Fibroblast of skin of right quadriceps (primary cell): ENCODE results near the gene PTGDS.

ENCODE experiments used
- DNase-seq: peaks from one replicate; pipeline ENCODE4 v3.0.0-alpha.2; 2013

Gene PTGDS

GRCh38 chr9:136958898-136959850 is 18.1 kb upstream of the PTGDS start:
- no peak for DNase-seq

DNA sequence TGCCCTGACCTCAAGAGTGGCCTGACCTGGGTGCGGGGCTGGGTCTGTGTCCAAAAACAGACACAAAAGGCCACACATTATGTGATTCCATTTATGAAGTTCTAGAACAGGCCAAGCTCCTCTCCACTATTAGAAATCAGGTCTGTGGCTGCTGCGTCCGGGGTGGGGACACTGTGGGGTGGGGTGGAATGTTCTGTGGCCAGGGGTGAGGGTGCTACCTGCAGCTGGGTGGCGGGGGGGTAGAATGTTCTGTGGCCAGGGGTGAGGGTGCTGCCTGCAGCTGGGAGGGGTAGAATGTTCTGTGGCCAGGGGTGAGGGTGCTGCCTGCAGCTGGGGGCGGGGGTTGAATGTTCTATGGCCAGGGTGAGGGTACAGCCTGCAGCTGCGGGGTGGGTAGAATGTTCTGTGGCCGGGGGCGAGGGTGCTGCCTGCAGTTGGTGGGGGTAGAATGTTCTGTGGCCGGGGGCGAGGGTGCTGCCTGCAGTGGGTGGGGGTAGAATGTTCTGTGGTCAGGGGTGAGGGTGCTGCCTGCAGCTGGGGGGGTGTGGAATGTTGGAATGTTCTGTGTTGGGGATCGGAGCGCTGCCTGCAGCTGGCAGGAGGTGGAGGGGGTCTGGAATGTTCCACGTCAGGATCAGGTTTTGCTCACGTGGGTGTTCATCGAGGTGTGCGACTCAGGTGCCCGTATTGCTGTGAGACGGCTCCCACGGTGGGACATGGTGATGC is 16.9 kb upstream of the PTGDS start:
- no peak for DNase-seq

DNA sequence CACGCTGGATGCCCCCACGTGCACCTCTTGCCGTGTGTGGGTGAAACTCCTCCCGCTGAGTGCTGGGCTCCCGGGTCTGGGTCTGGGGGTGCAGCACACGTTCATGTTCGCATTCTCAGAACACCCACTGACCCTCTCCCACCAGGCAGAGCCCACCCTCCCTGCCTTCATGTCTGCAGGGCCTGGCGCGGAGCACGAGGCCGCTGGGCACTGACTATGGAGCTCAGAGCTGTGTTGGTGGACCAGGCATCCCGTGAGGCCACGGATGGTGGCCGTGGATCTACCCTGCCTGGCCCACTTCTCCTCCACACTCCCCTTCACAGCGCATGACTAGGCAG is 16.4 kb upstream of the PTGDS start:
- no peak for DNase-seq

DNA sequence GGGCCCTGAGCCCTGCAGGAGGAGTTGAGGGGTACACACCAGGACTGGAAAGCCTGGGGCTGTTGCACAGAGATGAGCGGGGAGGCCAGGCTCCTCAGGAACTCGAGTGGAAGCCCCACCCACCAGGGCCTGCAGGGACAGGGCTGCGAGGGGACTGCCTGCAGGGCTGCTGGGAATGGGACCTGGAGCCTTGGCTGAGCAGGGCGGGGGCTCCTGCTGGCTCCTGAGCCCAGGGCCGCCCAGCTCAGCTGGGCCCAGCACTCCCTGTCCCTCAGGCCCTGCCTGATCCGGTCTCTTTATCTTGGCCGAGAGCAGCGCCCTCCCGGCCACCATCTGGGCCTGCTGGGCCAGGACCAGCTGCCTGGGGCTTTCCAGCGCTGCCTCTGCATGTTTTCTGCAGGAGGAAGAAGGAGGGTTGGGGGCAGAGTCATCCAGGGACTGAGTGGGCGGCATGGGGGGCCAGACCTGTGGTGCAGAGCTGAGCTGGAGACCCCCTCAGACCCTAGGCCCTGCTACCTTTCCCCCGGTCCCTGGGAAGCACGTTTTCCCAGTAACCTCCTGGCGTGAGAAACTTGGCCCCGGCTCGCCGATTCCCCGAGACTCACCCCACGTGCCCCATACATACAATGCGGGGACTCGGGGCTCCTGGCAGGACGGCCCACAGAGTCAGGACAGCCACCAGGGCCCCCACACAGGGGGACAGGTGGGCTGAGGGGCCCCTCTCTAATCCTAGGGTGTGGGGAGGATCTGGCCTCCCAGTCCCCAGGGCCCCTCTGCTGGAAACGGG is 15.8 kb upstream of the PTGDS start:
- DNase-seq, result no peak

DNA sequence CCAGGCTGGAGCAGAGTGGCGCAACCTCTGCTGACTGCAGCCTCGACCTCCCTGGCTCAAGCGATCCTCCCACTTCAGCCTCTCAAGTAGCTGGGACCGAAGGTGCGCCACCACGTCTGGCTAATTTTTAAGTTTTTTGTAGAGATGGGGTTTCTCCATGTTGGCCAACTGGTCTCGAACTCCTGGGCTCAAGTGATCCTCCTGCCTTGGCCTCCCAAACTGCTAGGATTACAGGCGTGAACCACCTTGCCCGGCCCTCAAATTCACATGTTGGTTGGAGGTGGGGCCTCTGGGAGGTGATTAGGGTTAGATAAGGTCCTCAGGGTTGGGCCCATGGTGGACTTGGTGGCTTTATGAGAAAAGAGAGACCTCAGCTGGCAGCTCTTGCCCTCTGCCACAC is 15.1 kb upstream of the PTGDS start:
- DNase-seq, result no peak

DNA sequence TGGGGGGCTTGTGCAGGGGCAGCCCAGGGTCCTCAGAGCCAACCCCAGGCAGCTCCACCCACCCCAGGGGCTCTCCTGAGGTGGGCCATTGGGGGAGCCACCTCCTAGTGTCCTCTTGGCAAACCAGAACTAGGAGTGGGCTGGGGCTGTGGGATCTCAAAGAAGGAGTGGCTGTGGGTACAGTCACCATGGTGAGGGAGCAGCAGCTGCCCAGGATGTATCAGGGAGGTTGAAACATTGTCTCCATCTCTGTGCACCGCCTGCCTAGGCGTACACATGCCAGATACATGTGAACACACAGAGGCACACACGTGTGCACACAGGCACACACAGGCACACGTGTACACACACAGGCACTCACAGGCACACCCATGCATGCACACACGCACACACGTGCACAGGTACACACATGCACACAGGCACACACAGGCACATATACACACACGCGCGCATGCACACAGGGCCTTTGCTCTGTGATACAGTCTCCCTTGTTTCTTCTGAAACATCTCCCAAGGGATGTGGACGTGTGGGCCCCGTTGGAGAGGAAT is 14.5 kb upstream of the PTGDS start:
- DNase-seq, result no peak

DNA sequence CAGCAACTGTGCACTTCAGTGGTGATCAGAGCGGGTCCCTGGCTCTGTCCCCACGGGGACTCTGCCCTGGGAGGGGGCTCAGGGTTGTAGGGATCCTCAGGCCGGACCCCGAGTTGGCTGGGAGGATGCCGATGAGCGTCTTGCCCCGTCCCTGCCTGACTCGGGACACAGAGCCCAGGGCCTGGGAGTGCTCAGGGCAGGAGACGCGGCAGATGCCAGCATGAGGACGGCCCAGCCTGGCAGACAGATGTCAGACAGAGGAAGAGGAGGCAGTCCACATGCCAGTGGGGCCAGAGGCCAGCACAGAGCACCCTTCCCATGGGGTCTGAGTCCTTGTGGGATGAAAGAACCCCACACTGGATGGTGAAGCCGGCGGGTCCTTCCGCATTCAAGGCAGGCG is 14.0 kb upstream of the PTGDS start:
- no peak for DNase-seq

- no peak for DNase-seq
Observed at GRCh38 chr9:136963751-136964150, 13.6 kb upstream of the PTGDS start.

DNA sequence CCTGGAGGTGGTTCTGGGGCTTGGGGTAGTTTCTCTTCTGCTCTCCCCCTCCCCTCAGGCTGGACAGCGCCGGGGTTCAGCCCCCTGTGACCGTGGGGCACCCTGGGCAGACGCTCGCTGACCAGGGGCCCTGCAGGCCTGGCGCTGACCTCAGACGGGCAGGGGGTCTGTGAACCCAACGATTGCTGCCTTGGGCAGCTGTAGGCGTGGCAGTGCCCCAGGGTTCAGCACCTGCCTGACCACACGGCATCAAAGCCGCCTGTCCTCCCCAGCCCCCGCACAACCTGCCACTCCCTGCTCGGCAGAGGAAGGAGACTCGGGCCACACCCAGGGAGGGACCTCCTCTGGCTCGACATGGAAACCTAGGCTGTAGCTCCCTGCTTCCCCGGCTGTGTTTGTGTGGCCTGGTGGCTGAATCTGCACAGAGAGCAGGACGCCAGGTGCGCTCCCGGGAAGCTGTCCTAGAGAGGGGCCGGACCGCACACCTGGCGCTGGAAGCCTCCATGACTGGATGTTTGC is 13.1 kb upstream of the PTGDS start:
- no peak for DNase-seq

GRCh38 chr9:136964833-136965422 is 12.4 kb upstream of the PTGDS start:
- DNase-seq, result no peak

DNA sequence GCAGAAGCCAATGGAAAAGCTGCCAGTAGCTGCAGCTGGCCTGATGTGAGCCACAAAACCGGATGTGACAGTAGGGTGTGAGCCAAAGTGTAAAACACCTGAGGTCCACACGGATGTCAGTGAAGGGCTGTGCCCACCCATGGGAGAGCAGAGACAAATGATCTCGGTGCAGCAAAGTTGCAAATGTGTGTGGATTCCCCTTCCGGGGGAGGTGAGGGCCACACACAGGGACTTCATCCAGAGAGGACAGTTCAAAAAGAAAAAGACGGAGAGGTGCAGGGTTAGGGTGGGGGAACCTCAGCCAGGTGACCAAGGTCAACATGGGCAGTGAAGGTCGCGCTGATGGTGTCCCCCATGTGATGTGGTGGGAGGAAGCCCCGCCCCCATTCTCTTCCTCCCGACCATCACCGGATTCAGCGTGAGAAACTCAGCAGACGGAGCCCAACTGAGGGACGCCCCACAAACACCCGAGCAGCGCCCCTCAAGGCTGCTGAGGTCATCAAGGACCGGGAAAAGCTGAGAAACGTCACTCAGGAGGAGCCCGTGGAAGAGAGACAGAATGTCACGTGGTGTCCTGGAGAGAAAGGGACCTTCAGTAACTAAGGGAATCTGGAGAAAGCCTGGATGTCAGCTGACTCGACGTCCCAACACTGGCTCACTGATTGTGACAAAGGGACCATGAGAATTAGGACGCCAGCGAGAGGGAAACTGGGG is 11.4 kb upstream of the PTGDS start:
- no peak for DNase-seq

DNA sequence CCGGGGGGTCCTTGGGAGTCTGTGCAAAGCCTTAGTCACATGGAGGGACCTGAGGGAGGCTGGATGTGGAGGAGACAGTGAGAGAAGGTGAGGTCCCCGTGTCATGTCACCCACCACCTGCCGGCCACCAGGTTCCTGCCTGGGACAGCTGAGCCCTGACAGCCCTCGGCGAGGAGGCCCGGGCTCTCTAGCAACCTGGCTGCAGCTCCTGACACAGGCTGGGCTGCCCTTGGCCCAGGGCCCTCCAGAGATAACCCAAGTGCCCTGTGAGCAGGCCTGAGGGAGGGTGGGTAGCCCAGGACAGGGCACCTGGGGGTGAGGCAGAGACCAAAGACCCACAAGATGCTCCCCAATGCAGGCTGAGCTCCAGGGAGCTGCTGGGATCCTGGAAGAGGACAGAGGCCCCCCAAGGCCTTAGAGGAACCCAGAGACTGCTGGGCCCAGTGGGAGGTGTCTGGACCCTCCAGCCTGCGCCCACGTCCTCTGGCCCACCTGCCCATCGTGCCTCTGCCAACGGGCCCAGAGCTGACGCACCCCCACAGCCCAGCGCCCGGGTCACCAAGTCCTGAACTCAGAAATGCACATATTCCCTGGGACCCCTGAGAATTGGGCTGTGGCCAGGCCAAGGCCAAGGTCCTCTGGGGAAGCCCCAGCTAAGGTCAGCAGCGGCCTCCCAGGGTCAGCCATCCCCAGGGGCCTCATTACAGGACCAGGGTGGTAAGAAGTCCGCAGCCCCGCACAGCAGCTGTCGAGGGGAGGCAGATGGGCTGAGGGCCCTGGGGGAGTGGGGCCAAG is 8.8 kb upstream of the PTGDS start:
- no peak for DNase-seq

DNA sequence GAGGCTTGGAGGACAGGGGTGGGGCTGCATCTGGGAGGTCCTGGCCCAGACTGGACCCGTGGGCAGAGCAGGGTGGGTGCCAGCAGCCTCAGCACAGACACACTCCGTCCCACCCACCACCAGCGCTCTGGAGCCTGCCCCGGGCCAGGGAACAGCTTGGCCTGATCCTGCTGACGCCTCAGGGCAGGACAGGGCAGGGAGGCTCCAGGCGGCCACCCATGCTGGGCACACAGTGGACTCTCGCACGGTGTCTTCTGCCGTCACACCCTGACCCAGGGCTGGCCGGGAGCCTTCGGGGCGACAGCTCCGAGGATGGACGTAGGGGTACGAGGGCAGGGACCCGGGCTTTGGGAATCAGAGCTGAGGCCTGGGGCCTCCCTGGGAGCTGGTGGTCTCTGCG is 8.2 kb upstream of the PTGDS start:
- DNase-seq, result no peak

GRCh38 chr9:136969774-136970173 is 7.5 kb upstream of the PTGDS start:
- DNase-seq, result no peak

- DNase-seq, result no peak
Observed at GRCh38 chr9:136970361-136970760, 6.9 kb upstream of the PTGDS start.

- no peak for DNase-seq
Observed at GRCh38 chr9:136971746-136972145, 5.6 kb upstream of the PTGDS start.

- DNase-seq, result no peak
Observed at GRCh38 chr9:136972335-136972734, 5.0 kb upstream of the PTGDS start.

GRCh38 chr9:136972743-136973142 is 4.6 kb upstream of the PTGDS start:
- no peak for DNase-seq

- no peak for DNase-seq
Observed at GRCh38 chr9:136973618-136974617, 3.4 kb upstream of the PTGDS start.
